ENCODE measurements around the gene COL9A2. TPM values are rescaled to one million over a fixed set of nuclear protein-coding genes. Genes with fewer than 3 reads are reported as not detected.
"Not testable (repeated sequence)": the region's sequence is repeated elsewhere in the genome, so short reads cannot be mapped to it uniquely, and the experiment has no call there.

Gene COL9A2
- total RNA-seq, 4 donors from 2014 or later: 5.4 to 43.0 (median 14.6) TPM

- Histone ChIP-seq H3K4me3 (no peak overlapping the region), H3K27ac (no peak overlapping the region), H3K36me3 (no peaks in the 10 kb centered on the region), H3K9me3 (no peaks in the 10 kb centered on the region), H3K27me3 (no peaks in the 10 kb centered on the region), H3K4me1 (peaks cover 0 to 8% (median 3%) of the 10 kb centered on the region in 4 donors)
- TF ChIP-seq POLR2A (IDR thresholded peaks at IDR 0.05) (no peak), POLR2AphosphoS5 (IDR thresholded peaks at IDR 0.05) (no peak), CTCF (IDR thresholded peaks at IDR 0.05) (no peak), EP300 (IDR thresholded peaks at IDR 0.05; ENCODE audit: low read depth) (no peak)
- intact Hi-C loops (cut with DNase I; ENCODE audit: low total_unique reads): loop anchor here (5.0 kb wide), 1 partner anchor 190 kb away; no protein-coding TSS in a partner anchor
- DNase-seq: no peak
- in situ Hi-C loops (cut with MboI; ENCODE audit: low pct_ligation_motif_present in 1 of 4, low pct_unique_long_range_greater_than_20kb in 1 of 4, low sequenced_read_pairs in 3 of 4): loop anchor here (5.0 to 10.0 kb wide), 3 partner anchors 67 to 193 kb away; no protein-coding TSS in a partner anchor
- 44 to 52% methylated on average over 8 of the region's 8 CpGs for WGBS, 2 donors (ENCODE audit: low coverage in 1 of 2)
These were observed 20.4 kb upstream of the COL9A2 start for GRCh38 chr1:40337443-40337842.

GRCh38 chr1:40332695-40333094 is 15.6 kb upstream of the COL9A2 start:
- Histone ChIP-seq H3K9me3 (no peaks in the 10 kb centered on the region), H3K4me1 (no peaks in the 10 kb centered on the region), H3K27ac (no peak overlapping the region), H3K4me3 (no peak overlapping the region), H3K36me3 (no peaks in the 10 kb centered on the region), H3K27me3 (no peaks in the 10 kb centered on the region)
- intact Hi-C loops (cut with DNase I; ENCODE audit: low total_unique reads) (no loop called here), in situ Hi-C loops (cut with MboI; ENCODE audit: low pct_ligation_motif_present in 1 of 4, low pct_unique_long_range_greater_than_20kb in 1 of 4, low sequenced_read_pairs in 3 of 4) (loop anchor here (10.0 kb wide), 2 partner anchors 72 to 188 kb away; no protein-coding TSS in a partner anchor)
- no peak for DNase-seq
- no peak for TF ChIP-seq POLR2A (IDR thresholded peaks at IDR 0.05)
- no peak for TF ChIP-seq EP300 (IDR thresholded peaks at IDR 0.05; ENCODE audit: low read depth)
- no peak for TF ChIP-seq POLR2AphosphoS5 (IDR thresholded peaks at IDR 0.05)
- TF ChIP-seq CTCF (IDR thresholded peaks at IDR 0.05): no peak
- WGBS, 2 donors (ENCODE audit: low coverage in 1 of 2): 94 to 100% methylated on average over 1 of the region's 1 CpG

GRCh38 chr1:40331403-40331802 is 14.3 kb upstream of the COL9A2 start:
- H3K4me1 ChIP-seq; DNase-seq; H3K27ac ChIP-seq; H3K9me3 ChIP-seq; intact Hi-C loops (cut with DNase I; ENCODE audit: low total_unique reads); H3K27me3 ChIP-seq; H3K4me3 ChIP-seq; H3K36me3 ChIP-seq: not testable (repeated sequence)
- in situ Hi-C loops (cut with MboI; ENCODE audit: low pct_ligation_motif_present in 1 of 4, low pct_unique_long_range_greater_than_20kb in 1 of 4, low sequenced_read_pairs in 3 of 4): loop anchor here (10.0 kb wide), 2 partner anchors 73 to 187 kb away; no protein-coding TSS in a partner anchor
- 56 to 100% methylated on average over 1 of the region's 1 CpG for WGBS, 2 donors (ENCODE audit: low coverage in 1 of 2)

GRCh38 chr1:40318970-40319621 is 2.0 kb upstream of the COL9A2 start:
- Histone ChIP-seq H3K27me3 (peaks cover 53% of the 10 kb centered on the region), H3K27ac (no peak overlapping the region), H3K4me3 (no peak overlapping the region), H3K9me3 (no peaks in the 10 kb centered on the region), H3K4me1 (peaks cover 9 to 28% (median 23%) of the 10 kb centered on the region in 4 donors), H3K36me3 (no peaks in the 10 kb centered on the region)
- intact Hi-C loops (cut with DNase I; ENCODE audit: low total_unique reads): loop anchor here (10.0 kb wide), 2 partner anchors 86 to 164 kb away; no protein-coding TSS in a partner anchor
- DNase-seq: no peak
- in situ Hi-C loops (cut with MboI; ENCODE audit: low pct_ligation_motif_present in 1 of 4, low pct_unique_long_range_greater_than_20kb in 1 of 4, low sequenced_read_pairs in 3 of 4): no loop called here
- WGBS, 2 donors (ENCODE audit: low coverage in 1 of 2): 89% methylated on average over 4 of the region's 4 CpGs; no CpG with 5 or more reads in 1 of the 2 donors
- TF ChIP-seq CTCF (IDR thresholded peaks at IDR 0.05) (no peak), POLR2AphosphoS5 (IDR thresholded peaks at IDR 0.05) (no peak), EP300 (IDR thresholded peaks at IDR 0.05; ENCODE audit: low read depth) (no peak), POLR2A (IDR thresholded peaks at IDR 0.05) (no peak)
